K562 (cell line): ENCODE measurements around the gene ADCY6.

ENCODE experiments used
- BRCA1 ChIP-seq, 2 experiments: fragments of 450-650 bp in 1 of 2; sonication (generic) in 1 of 2; formaldehyde crosslinking in 1 of 2; IDR thresholded peaks; 2 replicates each; pipeline versions ENCODE4 v1.5.0 to v1.6.1; 2017 to 2020; ENCODE audit warnings: mild to moderate bottlenecking in 1 of 2, missing genetic modification reagents in 1 of 2
- CBX2 ChIP-seq: fragments of 200-600 bp; sonication (generic); IDR thresholded peaks from one replicate; pipeline ENCODE4 v1.6.1; 2012; ENCODE audit warnings: mild to moderate bottlenecking, low read length, inconsistent platforms; ENCODE audit not compliant: insufficient read depth, poor library complexity, severe bottlenecking
- CTCF ChIP-seq, 3 experiments: IDR thresholded peaks in 2 of 3; conservative IDR thresholded peaks in 1 of 3; 2 replicates each; pipeline ENCODE4 v1.5.1; 2011 to 2012; ENCODE audit warnings: low read length in 3 of 3, mild to moderate bottlenecking in 3 of 3, control low read depth in 2 of 3, improper control_type of control experiment in 1 of 3, inconsistent platforms in 1 of 3, low read depth in 1 of 3, mixed read lengths in 1 of 3, moderate library complexity in 1 of 3; ENCODE audit not compliant: insufficient read depth in 2 of 3
- DNMT1 ChIP-seq: fragments of 450-650 bp; IDR thresholded peaks from 2 replicates; pipeline ENCODE4 v1.6.1; 2016; ENCODE audit warnings: antibody characterized with exemption, mild to moderate bottlenecking
- ELF1 ChIP-seq: fragments of 200-800 bp; sonication (Bioruptor generic); IDR thresholded peaks from 2 replicates; pipeline ENCODE4 v1.6.1; 2016; ENCODE audit warnings: missing genetic modification characterization, missing compliant biosample characterization
- HDAC6 ChIP-seq: IDR thresholded peaks from 2 replicates; pipeline ENCODE4 v1.6.1; 2012; ENCODE audit warnings: low read depth, mild to moderate bottlenecking, control low read depth, inconsistent platforms, low read length, moderate library complexity
- JUN ChIP-seq, 2 experiments: sonication (generic) in 1 of 2; formaldehyde crosslinking in 1 of 2; IDR thresholded peaks; 2 replicates each; pipeline versions ENCODE4 v1.6.1 to v1.8.0; 2012 to 2022; ENCODE audit warnings: borderline replicate concordance in 2 of 2, mild to moderate bottlenecking in 2 of 2, improper control_type of control experiment in 1 of 2, low read depth in 1 of 2, low read length in 1 of 2, missing genetic modification reagents in 1 of 2
- LEF1 ChIP-seq: fragments of 450-650 bp; IDR thresholded peaks from 2 replicates; pipeline ENCODE4 v1.6.1; 2016; ENCODE audit warnings: mild to moderate bottlenecking
- NFXL1 ChIP-seq: fragments of 450-650 bp; formaldehyde crosslinking; IDR thresholded peaks from 2 replicates; pipeline ENCODE4 v1.4.0; 2021; ENCODE audit warnings: mild to moderate bottlenecking
- RNF2 ChIP-seq: sonication (generic); IDR thresholded peaks from 2 replicates; pipeline ENCODE4 v1.6.1; 2016
- SP2 ChIP-seq: IDR thresholded peaks from 2 replicates; pipeline ENCODE4 v1.6.1; 2011; ENCODE audit warnings: mild to moderate bottlenecking, low read depth, low read length, moderate library complexity; ENCODE audit not compliant: poor library complexity, severe bottlenecking; ENCODE audit errors: extremely low read depth
- ZNF143 ChIP-seq: sonication (generic); formaldehyde crosslinking; IDR thresholded peaks from 2 replicates; pipeline ENCODE4 v1.9.0; 2022; ENCODE audit warnings: mild to moderate bottlenecking, missing genetic modification reagents
- ZNF146 ChIP-seq: IDR thresholded peaks from one replicate; pipeline ENCODE4 v1.6.1; 2018; ENCODE audit warnings: missing compliant biosample characterization; ENCODE audit not compliant: unreplicated experiment
- ZNF384 ChIP-seq: IDR thresholded peaks from 2 replicates; pipeline ENCODE4 v1.6.1; 2012; ENCODE audit warnings: low read depth, low read length, improper control_type of control experiment

- TF ChIP-seq NFXL1 (CRISPR knock-in tag) (no peak), CTCF (IDR thresholded peaks at IDR 0.05 in 2 of 3, conservative IDR thresholded peaks at IDR 0.05 in 1 of 3; ENCODE audit: insufficient read depth in 2 of 3, low read depth in 1 of 3, low read length in 3 of 3) (no peak), HDAC6 (no peak), DNMT1 (no peak), SP2 (no peak), ZNF146 (CRISPR knock-in tag) (no peak), JUN (IDR thresholded peaks at IDR 0.05; ENCODE audit: borderline replicate concordance, low read depth, low read length) (no peak), JUN (CRISPR knock-in tag; IDR thresholded peaks at IDR 0.05; ENCODE audit: borderline replicate concordance) (no peak), CBX2 (no peak), ELF1 (tag) (no peak), RNF2 (no peak), BRCA1 (IDR thresholded peaks at IDR 0.05) (no peak), BRCA1 (CRISPR knock-in tag; IDR thresholded peaks at IDR 0.05) (no peak), ZNF384 (no peak), ZNF143 (CRISPR knock-in tag) (no peak), LEF1 (no peak)
Measured at GRCh38 chr12:48800971-48801370, 12.1 kb upstream of the ADCY6 start.
